Neural cell (in vitro differentiated cells): Measurements from ENCODE around the gene LPCAT4. TPM values are rescaled to one million over a fixed set of nuclear protein-coding genes. Genes with fewer than 3 reads are reported as not detected.

Source experiments
- H2AFZ ChIP-seq: fragments of 200-600, 300-800 bp; sonication (generic), shearing (Covaris generic); 2 replicates; pipeline ENCODE4 v1.6.0; 2014; ENCODE audit warnings: low read depth, mild to moderate bottlenecking, antibody characterized with exemption, low read length, moderate library complexity
- H3F3A ChIP-seq: fragments of 200-600 bp; shearing (Covaris generic); 2 replicates; pipeline ENCODE4 v1.6.1; 2016; ENCODE audit warnings: mild to moderate bottlenecking, moderate library complexity, mixed read lengths, antibody characterized with exemption, low read length; ENCODE audit not compliant: insufficient read depth, poor library complexity, severe bottlenecking
- H3K27ac ChIP-seq: fragments of 200-600, 300-800 bp; sonication (generic), shearing (Covaris generic); 2 replicates; pipeline ENCODE4 v1.5.1; 2014; ENCODE audit warnings: mild to moderate bottlenecking, low read length, moderate library complexity
- H3K27me3 ChIP-seq: fragments of 300-800, 200-600 bp; sonication (generic), shearing (Covaris generic); 2 replicates; pipeline ENCODE4 v1.6.0; 2014; ENCODE audit warnings: mild to moderate bottlenecking, low read depth, low read length, moderate library complexity; ENCODE audit not compliant: insufficient read depth
- H3K36me3 ChIP-seq: fragments of 300-800, 200-600 bp; sonication (generic), shearing (Covaris generic); 2 replicates; pipeline ENCODE4 v1.5.1; 2014; ENCODE audit warnings: mild to moderate bottlenecking, antibody characterized with exemption, low read length, moderate library complexity; ENCODE audit not compliant: insufficient read depth
- H3K4me2 ChIP-seq: fragments of 300-800, 200-600 bp; sonication (generic), shearing (Covaris generic); 2 replicates; pipeline ENCODE4 v1.6.0; 2014; ENCODE audit warnings: mild to moderate bottlenecking, low read length
- H3K4me3 ChIP-seq: fragments of 300-800, 200-600 bp; sonication (generic), shearing (Covaris generic); 2 replicates; pipeline ENCODE4 v1.5.1; 2014; ENCODE audit warnings: mild to moderate bottlenecking, low read length, moderate library complexity
- H3K79me2 ChIP-seq: fragments of 200-600 bp; shearing (Covaris generic); replicated peaks from 2 replicates; pipeline ENCODE4 v1.6.0; 2014; ENCODE audit warnings: mild to moderate bottlenecking, low read length, moderate library complexity; ENCODE audit not compliant: insufficient read depth
- H3K9ac ChIP-seq: fragments of 300-800, 200-600 bp; sonication (generic), shearing (Covaris generic); 2 replicates; pipeline ENCODE4 v1.6.1; 2016; ENCODE audit warnings: mild to moderate bottlenecking, low read length, mixed read lengths
- H3K9me2 ChIP-seq: fragments of 200-600 bp; shearing (Covaris generic); 2 replicates; pipeline ENCODE4 v1.6.1; 2016; ENCODE audit warnings: mild to moderate bottlenecking, low read length, mixed read lengths; ENCODE audit not compliant: insufficient read depth
- H3K9me3 ChIP-seq: fragments of 200-600, 300-800 bp; sonication (generic), shearing (Covaris generic); 2 replicates; pipeline ENCODE4 v1.6.1; 2016; ENCODE audit warnings: mild to moderate bottlenecking, mixed run types, low read length, moderate library complexity, mixed read lengths
- H4K20me1 ChIP-seq: fragments of 200-600 bp; shearing (Covaris generic); 2 replicates; pipeline ENCODE4 v1.6.1; 2016; ENCODE audit warnings: mild to moderate bottlenecking, mixed run types; ENCODE audit not compliant: insufficient read depth
- EP300 ChIP-seq: fragments of 450-650 bp; conservative IDR thresholded peaks from 2 replicates; pipeline ENCODE4 v1.6.1; 2014; ENCODE audit warnings: antibody characterized with exemption, mild to moderate bottlenecking, moderate library complexity; ENCODE audit not compliant: poor library complexity, severe bottlenecking
- EZH2 ChIP-seq: fragments of 200-600, 300-800 bp; shearing (Covaris generic), sonication (generic); IDR thresholded peaks from 2 replicates; pipeline ENCODE4 v1.6.1; 2014; ENCODE audit warnings: antibody characterized with exemption, low read length, borderline replicate concordance, mild to moderate bottlenecking; ENCODE audit not compliant: insufficient read depth, poor library complexity, severe bottlenecking
- MXI1 ChIP-seq: fragments of 450-650 bp; conservative IDR thresholded peaks from 2 replicates; pipeline ENCODE4 v1.6.1; 2014; ENCODE audit warnings: antibody characterized with exemption, mild to moderate bottlenecking; ENCODE audit not compliant: poor library complexity, severe bottlenecking
- POLR2AphosphoS5 ChIP-seq: IDR thresholded peaks from 2 replicates; pipeline ENCODE4 v1.6.1; 2012
- SMC3 ChIP-seq: fragments of 450-650 bp; conservative IDR thresholded peaks from 2 replicates; pipeline ENCODE4 v1.6.1; 2014; ENCODE audit warnings: antibody characterized with exemption, mild to moderate bottlenecking, moderate library complexity; ENCODE audit not compliant: poor library complexity
- TAF1 ChIP-seq: IDR thresholded peaks from 2 replicates; pipeline ENCODE4 v1.6.1; 2012; ENCODE audit warnings: low read depth
- polyA plus RNA-seq: library from polyadenylated mRNA; depleted of rRNA; stranded (reverse); fragments of >200 nt; gene quantifications from 2 replicates; pipeline ENCODE4 v1.2.3, GENCODE V29; 2014
- TF ChIP-seq, protein P1 (sequence below): IDR thresholded peaks from 2 replicates; pipeline ENCODE4 v1.6.1; 2012; ENCODE audit warnings: borderline replicate concordance
- TF ChIP-seq, protein P2 (sequence below): fragments of 450-650 bp; IDR thresholded peaks from 2 replicates; pipeline ENCODE4 v1.5.1; 2014; ENCODE audit warnings: antibody characterized with exemption, mild to moderate bottlenecking, moderate library complexity; ENCODE audit not compliant: poor library complexity, severe bottlenecking

The LPCAT4 gene
- polyA plus RNA-seq, 1 donor from 2014 or later = 76.7 TPM

DNA sequence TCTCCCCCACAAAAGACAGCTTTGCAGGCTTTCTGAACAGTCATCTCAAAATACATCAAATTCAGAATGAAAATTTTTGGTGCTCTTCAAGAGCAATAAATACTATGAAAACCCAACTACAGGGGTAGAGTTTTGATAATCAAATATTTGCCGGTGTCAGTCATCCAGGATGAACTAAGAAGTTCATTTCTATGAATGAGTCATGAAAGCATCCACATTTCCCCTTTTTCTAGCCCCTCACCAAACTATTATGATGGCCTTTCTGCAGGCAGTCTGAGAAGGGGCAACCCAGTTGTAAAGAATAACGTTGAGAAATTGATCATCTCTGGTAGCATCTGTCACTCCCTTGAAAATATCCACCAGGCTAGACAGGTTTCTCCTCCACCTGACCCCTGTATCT is 3.1 kb upstream of the LPCAT4 start:
- no peaks in the 10 kb centered on the region for H3K9me2 ChIP-seq
- H3K27me3 ChIP-seq = no peaks in the 10 kb centered on the region
- TF ChIP-seq, protein P1, sequence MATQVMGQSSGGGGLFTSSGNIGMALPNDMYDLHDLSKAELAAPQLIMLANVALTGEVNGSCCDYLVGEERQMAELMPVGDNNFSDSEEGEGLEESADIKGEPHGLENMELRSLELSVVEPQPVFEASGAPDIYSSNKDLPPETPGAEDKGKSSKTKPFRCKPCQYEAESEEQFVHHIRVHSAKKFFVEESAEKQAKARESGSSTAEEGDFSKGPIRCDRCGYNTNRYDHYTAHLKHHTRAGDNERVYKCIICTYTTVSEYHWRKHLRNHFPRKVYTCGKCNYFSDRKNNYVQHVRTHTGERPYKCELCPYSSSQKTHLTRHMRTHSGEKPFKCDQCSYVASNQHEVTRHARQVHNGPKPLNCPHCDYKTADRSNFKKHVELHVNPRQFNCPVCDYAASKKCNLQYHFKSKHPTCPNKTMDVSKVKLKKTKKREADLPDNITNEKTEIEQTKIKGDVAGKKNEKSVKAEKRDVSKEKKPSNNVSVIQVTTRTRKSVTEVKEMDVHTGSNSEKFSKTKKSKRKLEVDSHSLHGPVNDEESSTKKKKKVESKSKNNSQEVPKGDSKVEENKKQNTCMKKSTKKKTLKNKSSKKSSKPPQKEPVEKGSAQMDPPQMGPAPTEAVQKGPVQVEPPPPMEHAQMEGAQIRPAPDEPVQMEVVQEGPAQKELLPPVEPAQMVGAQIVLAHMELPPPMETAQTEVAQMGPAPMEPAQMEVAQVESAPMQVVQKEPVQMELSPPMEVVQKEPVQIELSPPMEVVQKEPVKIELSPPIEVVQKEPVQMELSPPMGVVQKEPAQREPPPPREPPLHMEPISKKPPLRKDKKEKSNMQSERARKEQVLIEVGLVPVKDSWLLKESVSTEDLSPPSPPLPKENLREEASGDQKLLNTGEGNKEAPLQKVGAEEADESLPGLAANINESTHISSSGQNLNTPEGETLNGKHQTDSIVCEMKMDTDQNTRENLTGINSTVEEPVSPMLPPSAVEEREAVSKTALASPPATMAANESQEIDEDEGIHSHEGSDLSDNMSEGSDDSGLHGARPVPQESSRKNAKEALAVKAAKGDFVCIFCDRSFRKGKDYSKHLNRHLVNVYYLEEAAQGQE = no peak
- no peak for TF ChIP-seq TAF1
- TF ChIP-seq MXI1 = no peak
- TF ChIP-seq, protein P2, sequence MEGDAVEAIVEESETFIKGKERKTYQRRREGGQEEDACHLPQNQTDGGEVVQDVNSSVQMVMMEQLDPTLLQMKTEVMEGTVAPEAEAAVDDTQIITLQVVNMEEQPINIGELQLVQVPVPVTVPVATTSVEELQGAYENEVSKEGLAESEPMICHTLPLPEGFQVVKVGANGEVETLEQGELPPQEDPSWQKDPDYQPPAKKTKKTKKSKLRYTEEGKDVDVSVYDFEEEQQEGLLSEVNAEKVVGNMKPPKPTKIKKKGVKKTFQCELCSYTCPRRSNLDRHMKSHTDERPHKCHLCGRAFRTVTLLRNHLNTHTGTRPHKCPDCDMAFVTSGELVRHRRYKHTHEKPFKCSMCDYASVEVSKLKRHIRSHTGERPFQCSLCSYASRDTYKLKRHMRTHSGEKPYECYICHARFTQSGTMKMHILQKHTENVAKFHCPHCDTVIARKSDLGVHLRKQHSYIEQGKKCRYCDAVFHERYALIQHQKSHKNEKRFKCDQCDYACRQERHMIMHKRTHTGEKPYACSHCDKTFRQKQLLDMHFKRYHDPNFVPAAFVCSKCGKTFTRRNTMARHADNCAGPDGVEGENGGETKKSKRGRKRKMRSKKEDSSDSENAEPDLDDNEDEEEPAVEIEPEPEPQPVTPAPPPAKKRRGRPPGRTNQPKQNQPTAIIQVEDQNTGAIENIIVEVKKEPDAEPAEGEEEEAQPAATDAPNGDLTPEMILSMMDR = no peak
- no peak for TF ChIP-seq SMC3
- no peak for TF ChIP-seq EP300
- TF ChIP-seq EZH2 = no peak
- no peak for TF ChIP-seq POLR2AphosphoS5
- no peak overlapping the region for H2AFZ ChIP-seq
- peaks cover 7% of the 10 kb centered on the region for H3F3A ChIP-seq
- no peak overlapping the region for H3K4me2 ChIP-seq
- H3K4me3 ChIP-seq = no peak overlapping the region
- no peaks in the 10 kb centered on the region for H3K36me3 ChIP-seq
- peaks cover 4% of the 10 kb centered on the region for H3K79me2 ChIP-seq
- H3K9ac ChIP-seq = no peak overlapping the region
- H4K20me1 ChIP-seq = no peaks in the 10 kb centered on the region
- H3K27ac ChIP-seq = no peak overlapping the region
- H3K9me3 ChIP-seq = no peaks in the 10 kb centered on the region

DNA sequence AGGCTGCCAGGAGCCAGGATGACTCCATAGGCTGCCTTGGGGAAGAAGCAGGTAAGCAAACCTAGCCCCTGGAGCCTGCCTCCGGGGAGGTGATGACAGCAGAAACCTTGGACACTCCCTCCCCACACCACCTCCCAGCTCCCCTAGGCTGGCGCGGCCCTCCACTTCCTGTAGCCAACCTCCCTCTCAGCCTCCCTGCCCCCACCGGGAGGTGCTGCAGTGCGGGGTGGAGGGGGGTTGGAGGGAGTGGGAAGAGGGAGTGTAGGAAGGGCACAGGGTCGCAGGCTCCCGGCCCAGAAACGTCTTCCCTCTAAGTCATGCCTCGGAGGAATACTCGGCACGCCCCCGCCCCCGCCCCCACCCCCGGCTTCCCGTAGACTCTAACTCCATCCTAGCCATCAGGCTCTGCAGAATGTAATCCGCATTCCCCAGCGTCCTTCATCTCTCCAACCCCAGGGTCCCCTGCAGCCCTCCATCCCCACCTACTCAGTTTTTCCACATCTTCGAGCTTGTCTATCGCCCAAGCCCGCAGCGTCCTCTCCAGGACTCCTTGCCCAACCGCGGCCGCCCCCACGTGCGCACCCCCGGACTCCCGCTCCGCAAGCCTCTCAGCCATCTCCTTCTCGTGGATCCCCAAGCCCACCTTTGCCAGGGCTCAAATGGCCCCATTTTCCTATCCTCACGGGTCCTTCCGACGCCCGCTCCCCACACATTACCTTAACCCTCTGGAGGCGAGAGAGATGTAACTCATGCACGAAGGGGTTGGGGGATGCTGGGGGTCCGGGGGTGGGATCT is 528 bp downstream of the LPCAT4 start:
- peaks cover 7% of the 10 kb centered on the region for H3F3A ChIP-seq
- TF ChIP-seq EP300 (peak; percentile 8), SMC3 (no peak), POLR2AphosphoS5 (peak; percentile 62), TAF1 (no peak), MXI1 (peak; percentile 52)
- TF ChIP-seq, protein P1 = peak; percentile 9
- peak overlapping the region; percentile 100 for H3K9ac ChIP-seq
- H4K20me1 ChIP-seq = no peaks in the 10 kb centered on the region
- H3K9me2 ChIP-seq = no peaks in the 10 kb centered on the region
- peak overlapping the region; percentile 90 for H3K27ac ChIP-seq
- peak overlapping the region; percentile 88 for H2AFZ ChIP-seq
- H3K36me3 ChIP-seq = no peaks in the 10 kb centered on the region
- no peaks in the 10 kb centered on the region for H3K9me3 ChIP-seq
- H3K4me2 ChIP-seq = peak overlapping the region; percentile 93
- no peaks in the 10 kb centered on the region for H3K27me3 ChIP-seq
- H3K4me3 ChIP-seq = peak overlapping the region; percentile 93
- peaks cover 8% of the 10 kb centered on the region for H3K79me2 ChIP-seq
